Loucy (cell line): ENCODE data around the gene PEX11B.

Experiments used
- CTCF ChIP-seq: fragments of 200-600 bp; sonication (generic); conservative IDR thresholded peaks from 2 replicates; pipeline ENCODE4 v1.5.1; 2014; ENCODE audit warnings: mild to moderate bottlenecking, antibody characterized with exemption, low read length
- EZH2phosphoT487 ChIP-seq: fragments of 200-600 bp; IDR thresholded peaks from 2 replicates; pipeline ENCODE4 v1.6.1; 2018; ENCODE audit warnings: antibody characterized with exemption, mild to moderate bottlenecking, moderate library complexity, borderline replicate concordance

GRCh38 chr1:145942871-145943270 lies 24.4 kb upstream of the PEX11B start:
- TF ChIP-seq CTCF (no peak), EZH2phosphoT487 (no peak)
